Activated T-cell treated with anti-CD3 and anti-CD28 coated beads for 4 hours (primary cell): ENCODE data around the gene UAP1.
"Not testable (repeated sequence)": the region's sequence is repeated elsewhere in the genome, so short reads cannot be mapped to it uniquely, and the experiment has no call there.

Experiments
- DNase-seq: peaks from one replicate; pipeline ENCODE4 v3.0.0-alpha.2; 2020

UAP1 gene

GRCh38 chr1:162566870-162567269 lies 5.3 kb downstream of the UAP1 start:
- no peak for DNase-seq

GRCh38 chr1:162568802-162569201 lies 7.3 kb downstream of the UAP1 start:
- no peak for DNase-seq

GRCh38 chr1:162570718-162571117 lies 9.2 kb downstream of the UAP1 start:
- no peak for DNase-seq

GRCh38 chr1:162571121-162571520 lies 9.6 kb downstream of the UAP1 start:
- DNase-seq: not testable (repeated sequence)

- no peak for DNase-seq
Measured at GRCh38 chr1:162571696-162572095, 10.2 kb downstream of the UAP1 start.

GRCh38 chr1:162573136-162573535 lies 11.6 kb downstream of the UAP1 start:
- no peak for DNase-seq

GRCh38 chr1:162578071-162578700 lies 16.7 kb downstream of the UAP1 start:
- no peak for DNase-seq

GRCh38 chr1:162578936-162579335 lies 17.4 kb downstream of the UAP1 start:
- DNase-seq: no peak

- DNase-seq: no peak
Measured at GRCh38 chr1:162580308-162580707, 18.8 kb downstream of the UAP1 start.

GRCh38 chr1:162582901-162583300 lies 21.4 kb downstream of the UAP1 start:
- not testable (repeated sequence) for DNase-seq

- not testable (repeated sequence) for DNase-seq
Measured at GRCh38 chr1:162585101-162585500, 23.6 kb downstream of the UAP1 start.

- DNase-seq: no peak
Measured at GRCh38 chr1:162587347-162587746, 25.8 kb downstream of the UAP1 start.

GRCh38 chr1:162587761-162588260 lies 26.3 kb downstream of the UAP1 start:
- DNase-seq: no peak

- DNase-seq: no peak
Measured at GRCh38 chr1:162590101-162590500, 28.6 kb downstream of the UAP1 start.

- DNase-seq: no peak
Measured at GRCh38 chr1:162590686-162591085, 29.2 kb downstream of the UAP1 start.

GRCh38 chr1:162596514-162597170 lies 35.1 kb downstream of the UAP1 start:
- DNase-seq: no peak

GRCh38 chr1:162599451-162599850 lies 37.9 kb downstream of the UAP1 start:
- DNase-seq: no peak

- not testable (repeated sequence) for DNase-seq
Measured at GRCh38 chr1:162603117-162603516, 41.6 kb downstream of the UAP1 start.

GRCh38 chr1:162605225-162605927 lies 43.9 kb downstream of the UAP1 start:
- DNase-seq: no peak

GRCh38 chr1:162609306-162609705 lies 47.8 kb downstream of the UAP1 start:
- no peak for DNase-seq

- no peak for DNase-seq
Measured at GRCh38 chr1:162612606-162613400, 51.3 kb downstream of the UAP1 start.

- DNase-seq: no peak
Measured at GRCh38 chr1:162616848-162617247, 55.3 kb downstream of the UAP1 start.

- no peak for DNase-seq
Measured at GRCh38 chr1:162617513-162617912, 56.0 kb downstream of the UAP1 start.
